Astrocyte (in vitro differentiated cells and primary cell): ENCODE results near the gene NUAK1. TPM values are rescaled to one million over a fixed set of nuclear protein-coding genes. Genes with fewer than 3 reads are reported as not detected.
A peak's percentile ranks its signal among the peaks of the same experiment; 100 is the strongest.

Experiments used
- DNase-seq: peaks from one replicate; pipeline ENCODE4 v3.0.0-alpha.2; 2010; ENCODE audit warnings: low read depth
- FAIRE-seq: peaks from 2 replicates; lab custom pipeline; 2011; peaks lifted over from hg19 to GRCh38; lab: Jason Lieb, UNC
- H2AFZ ChIP-seq: 2 replicates; pipeline ENCODE4 v1.6.0; 2012; ENCODE audit warnings: low read depth, low read length, inconsistent platforms
- H3K27ac ChIP-seq: 2 replicates; pipeline ENCODE4 v1.5.1; 2011; ENCODE audit warnings: low read depth, low read length, inconsistent platforms
- H3K27me3 ChIP-seq: 2 replicates; pipeline ENCODE4 v1.6.0; 2011; ENCODE audit warnings: low read length, inconsistent platforms; ENCODE audit not compliant: insufficient read depth
- H3K36me3 ChIP-seq: 2 replicates; pipeline ENCODE4 v1.5.1; 2011; ENCODE audit warnings: low read length, inconsistent platforms; ENCODE audit not compliant: insufficient read depth
- H3K4me1 ChIP-seq: 2 replicates; pipeline ENCODE4 v1.5.1; 2011; ENCODE audit warnings: low read length, inconsistent platforms; ENCODE audit not compliant: insufficient read depth
- H3K4me2 ChIP-seq: 2 replicates; pipeline ENCODE4 v1.6.0; 2012; ENCODE audit warnings: low read length, inconsistent platforms
- H3K4me3 ChIP-seq: 2 replicates; pipeline ENCODE4 v1.5.1; 2011; ENCODE audit warnings: low read depth, mild to moderate bottlenecking, low read length, inconsistent platforms; ENCODE audit not compliant: insufficient read depth
- H3K79me2 ChIP-seq: 2 replicates; pipeline ENCODE4 v1.6.0; 2012; ENCODE audit warnings: mild to moderate bottlenecking, low read length, inconsistent platforms; ENCODE audit not compliant: insufficient read depth
- H3K9ac ChIP-seq: 2 replicates; pipeline ENCODE4 v1.6.0; 2012; ENCODE audit warnings: mild to moderate bottlenecking, low read length, inconsistent platforms
- H3K9me3 ChIP-seq: 2 replicates; pipeline ENCODE4 v1.5.1; 2012; ENCODE audit warnings: low read depth, mild to moderate bottlenecking, low read length, inconsistent platforms; ENCODE audit not compliant: insufficient read depth
- H4K20me1 ChIP-seq: 2 replicates; pipeline ENCODE4 v1.6.0; 2012; ENCODE audit warnings: low read length, inconsistent platforms; ENCODE audit not compliant: insufficient read depth
- H3K27ac Mint-ChIP-seq: one replicate; pipeline ENCODE4 v1.8.0; 2021; ENCODE audit warnings: mild to moderate bottlenecking, mixed read lengths; ENCODE audit not compliant: unreplicated experiment
- H3K27me3 Mint-ChIP-seq: one replicate; pipeline ENCODE4 v1.8.0; 2021; ENCODE audit warnings: low read depth, mixed read lengths; ENCODE audit not compliant: unreplicated experiment
- H3K36me3 Mint-ChIP-seq: one replicate; pipeline ENCODE4 v1.8.0; 2021; ENCODE audit warnings: low read depth, mixed read lengths; ENCODE audit not compliant: unreplicated experiment
- H3K4me1 Mint-ChIP-seq: one replicate; pipeline ENCODE4 v1.8.0; 2021; ENCODE audit warnings: low read depth, mixed read lengths; ENCODE audit not compliant: unreplicated experiment
- H3K4me3 Mint-ChIP-seq: one replicate; pipeline ENCODE4 v1.8.0; 2021; ENCODE audit warnings: mild to moderate bottlenecking, moderate library complexity, mixed read lengths; ENCODE audit not compliant: unreplicated experiment
- H3K9me3 Mint-ChIP-seq: one replicate; pipeline ENCODE4 v1.8.0; 2021; ENCODE audit warnings: mild to moderate bottlenecking, mixed read lengths; ENCODE audit not compliant: unreplicated experiment
- CTCF ChIP-seq: IDR thresholded peaks from 2 replicates; pipeline ENCODE4 v1.5.1; 2011; ENCODE audit warnings: low read depth, mild to moderate bottlenecking, inconsistent platforms, low read length, moderate library complexity; ENCODE audit not compliant: insufficient read depth
- EZH2 ChIP-seq: IDR thresholded peaks from 2 replicates; pipeline ENCODE4 v1.6.1; 2012; ENCODE audit warnings: mild to moderate bottlenecking, low read length, inconsistent platforms; ENCODE audit not compliant: insufficient read depth
- total RNA-seq: library from RNA; stranded (reverse); gene quantifications from 2 replicates; pipeline ENCODE4 v1.2.1, GENCODE V29; 2021

The NUAK1 gene
- total RNA-seq, 1 donor from 2014 or later = 94.0 TPM

DNA sequence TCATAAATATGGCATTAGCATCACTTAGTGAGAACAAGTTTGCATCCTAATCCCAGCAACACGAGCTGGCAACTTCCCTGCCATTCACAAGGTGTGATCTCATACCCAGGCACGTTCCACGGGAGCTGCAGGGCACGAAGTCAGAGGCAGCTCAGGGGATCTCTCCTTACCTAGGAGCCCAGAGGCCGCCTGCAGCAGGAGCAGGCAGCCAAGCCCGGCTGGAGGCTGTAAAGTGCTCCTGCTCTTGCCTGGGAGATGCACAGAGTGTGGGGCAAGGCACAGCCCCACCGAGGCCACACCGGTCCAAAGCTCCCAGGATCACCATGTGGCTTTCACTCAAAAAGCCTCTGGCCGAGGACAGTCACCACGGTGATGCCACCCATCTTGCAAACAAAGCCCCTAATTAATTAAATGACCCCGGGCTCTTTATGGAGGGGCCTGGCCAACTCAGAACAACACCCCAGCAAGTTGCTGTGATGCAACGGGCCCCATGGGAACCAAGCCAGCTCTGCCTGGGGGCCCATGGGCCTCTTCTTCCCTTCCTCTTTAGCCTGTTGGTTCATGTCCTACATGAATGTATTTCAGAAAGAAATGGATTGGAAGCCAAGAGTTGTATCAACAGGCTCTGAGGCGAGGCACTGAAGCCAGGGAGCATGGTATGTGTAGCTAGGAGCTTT is 26.5 kb downstream of the NUAK1 start:
- peaks cover 94% of the 10 kb centered on the region for H3K4me1 Mint-ChIP-seq
- Histone ChIP-seq H4K20me1 (peaks cover 85% of the 10 kb centered on the region), H3K36me3 (no peaks in the 10 kb centered on the region), H3K27ac (peak overlapping the region; percentile 66), H3K9ac (peak overlapping the region; percentile 60), H3K4me1 (peaks cover 59% of the 10 kb centered on the region), H3K27me3 (no peaks in the 10 kb centered on the region), H2AFZ (no peak overlapping the region), H3K79me2 (peaks cover 100% of the 10 kb centered on the region), H3K4me3 (no peak overlapping the region), H3K4me2 (peak overlapping the region; percentile 68), H3K9me3 (no peaks in the 10 kb centered on the region)
- no peak overlapping the region for H3K4me3 Mint-ChIP-seq
- no peak for TF ChIP-seq CTCF
- TF ChIP-seq EZH2 = no peak
- no peak for FAIRE-seq
- H3K27me3 Mint-ChIP-seq = no peaks in the 10 kb centered on the region
- peak overlapping the region; percentile 84 for H3K27ac Mint-ChIP-seq
- no peaks in the 10 kb centered on the region for H3K9me3 Mint-ChIP-seq
- no peak for DNase-seq
- H3K36me3 Mint-ChIP-seq = peaks cover 26% of the 10 kb centered on the region

GRCh38 chr12:106110626-106111300 is 28.0 kb downstream of the NUAK1 start:
- Histone ChIP-seq H3K27ac (no peak overlapping the region), H3K4me1 (peaks cover 72% of the 10 kb centered on the region), H2AFZ (no peak overlapping the region), H3K9me3 (no peaks in the 10 kb centered on the region), H3K36me3 (peaks cover 4% of the 10 kb centered on the region), H3K79me2 (peaks cover 100% of the 10 kb centered on the region), H3K4me2 (no peak overlapping the region), H3K4me3 (no peak overlapping the region), H3K27me3 (no peaks in the 10 kb centered on the region), H4K20me1 (peaks cover 84% of the 10 kb centered on the region), H3K9ac (no peak overlapping the region)
- Mint-ChIP-seq H3K9me3 (no peaks in the 10 kb centered on the region), H3K4me1 (peaks cover 96% of the 10 kb centered on the region), H3K27me3 (no peaks in the 10 kb centered on the region), H3K36me3 (peaks cover 16% of the 10 kb centered on the region), H3K27ac (peak overlapping the region; percentile 53), H3K4me3 (peak overlapping the region; percentile 50)
- TF ChIP-seq EZH2 (no peak), CTCF (no peak)
- DNase-seq = no peak
- FAIRE-seq = no peak
